HEK293T (cell line): ENCODE measurements around the gene CLCNKB.
A peak's percentile ranks its signal among the peaks of the same experiment; 100 is the strongest.

Source experiments
- CTCF ChIA-PET: fragments of 350-600 bp; formaldehyde crosslinking; extraction: SDS; loops from one replicate; lab custom pipeline; 2021; ENCODE audit warnings: antibody characterized with exemption, inconsistent platforms; lab: Yijun Ruan, JAX
- POLR2A ChIA-PET: fragments of 350-600 bp; formaldehyde crosslinking; extraction: SDS; loops from one replicate; lab custom pipeline; 2020; ENCODE audit warnings: antibody characterized with exemption, inconsistent platforms; lab: Yijun Ruan, JAX
- DNase-seq: peaks from one replicate; pipeline ENCODE4 v3.0.0; 2012; ENCODE audit warnings: mixed read lengths; ENCODE audit errors: extremely low spot score
- ARNT ChIP-seq: fragments of 450-650 bp; IDR thresholded peaks from 2 replicates; pipeline ENCODE4 v1.6.1; 2017; ENCODE audit warnings: mild to moderate bottlenecking
- BHLHE40 ChIP-seq: fragments of 450-650 bp; IDR thresholded peaks from 2 replicates; pipeline ENCODE4 v1.6.1; 2016; ENCODE audit warnings: mild to moderate bottlenecking, moderate library complexity, borderline replicate concordance
- CTBP1 ChIP-seq: fragments of 450-650 bp; IDR thresholded peaks from 2 replicates; pipeline ENCODE4 v1.6.1; 2016; ENCODE audit warnings: borderline replicate concordance
- ELF4 ChIP-seq: fragments of 450-650 bp; IDR thresholded peaks from 2 replicates; pipeline ENCODE4 v1.6.1; 2017; ENCODE audit warnings: antibody characterized with exemption
- FOXA1 ChIP-seq: fragments of 450-650 bp; IDR thresholded peaks from 2 replicates; pipeline ENCODE4 v1.6.1; 2016; ENCODE audit warnings: mild to moderate bottlenecking
- FOXK2 ChIP-seq: fragments of 450-650 bp; IDR thresholded peaks from 2 replicates; pipeline ENCODE4 v1.6.1; 2016; ENCODE audit warnings: mild to moderate bottlenecking
- FOXM1 ChIP-seq: fragments of 450-650 bp; IDR thresholded peaks from 2 replicates; pipeline ENCODE4 v1.6.1; 2017; ENCODE audit warnings: mild to moderate bottlenecking, borderline replicate concordance
- HDGF ChIP-seq: fragments of 450-650 bp; IDR thresholded peaks from 2 replicates; pipeline ENCODE4 v1.6.1; 2017; ENCODE audit warnings: antibody characterized with exemption, borderline replicate concordance
- L3MBTL2 ChIP-seq: fragments of 450-650 bp; conservative IDR thresholded peaks from 2 replicates; pipeline ENCODE4 v1.6.1; 2016; ENCODE audit warnings: mild to moderate bottlenecking
- LEF1 ChIP-seq: fragments of 450-650 bp; IDR thresholded peaks from 2 replicates; pipeline ENCODE4 v1.6.1; 2017; ENCODE audit warnings: mild to moderate bottlenecking, borderline replicate concordance
- NFRKB ChIP-seq: fragments of 450-650 bp; IDR thresholded peaks from 2 replicates; pipeline ENCODE4 v1.6.1; 2016; ENCODE audit warnings: mild to moderate bottlenecking, moderate library complexity
- SP1 ChIP-seq: fragments of 450-650 bp; IDR thresholded peaks from 2 replicates; pipeline ENCODE4 v1.6.1; 2017
- SUZ12 ChIP-seq: fragments of 450-650 bp; IDR thresholded peaks from 2 replicates; pipeline ENCODE4 v1.6.1; 2016; ENCODE audit warnings: mild to moderate bottlenecking
- TARDBP ChIP-seq: fragments of 450-650 bp; IDR thresholded peaks from 2 replicates; pipeline ENCODE4 v1.6.1; 2016
- ZNF384 ChIP-seq: fragments of 450-650 bp; IDR thresholded peaks from 2 replicates; pipeline ENCODE4 v1.6.1; 2016
- TF ChIP-seq, protein P1 (sequence below): fragments of 450-650 bp; IDR thresholded peaks from 2 replicates; pipeline ENCODE4 v1.6.1; 2016

The CLCNKB gene

DNA sequence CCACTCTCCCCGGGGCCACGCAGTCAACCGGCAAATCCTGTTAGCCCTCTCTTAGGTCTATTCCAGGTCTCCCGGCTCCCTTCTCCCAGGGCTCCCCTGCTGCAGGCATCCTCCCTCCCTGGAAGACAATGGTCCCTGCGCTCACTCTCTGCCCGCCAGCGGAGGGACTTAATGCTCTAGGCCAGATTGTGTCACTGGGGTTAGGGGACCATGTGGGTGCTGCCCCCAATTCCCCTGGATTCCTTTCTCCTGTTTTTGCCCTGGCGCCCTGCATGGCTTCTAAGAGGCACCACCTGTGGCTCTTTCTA lies 21.6 kb downstream of the CLCNKB start:
- DNase-seq, result no peak
- no peak for TF ChIP-seq L3MBTL2
- no peak for TF ChIP-seq FOXA1
- TF ChIP-seq CTBP1, result no peak
- no peak for TF ChIP-seq HDGF
- no peak for TF ChIP-seq SUZ12
- TF ChIP-seq FOXM1, result no peak
- TF ChIP-seq ZNF384, result no peak
- no peak for TF ChIP-seq LEF1
- no peak for TF ChIP-seq SP1
- ChIA-PET CTCF (no interaction called here), POLR2A (no interaction called here)

DNA sequence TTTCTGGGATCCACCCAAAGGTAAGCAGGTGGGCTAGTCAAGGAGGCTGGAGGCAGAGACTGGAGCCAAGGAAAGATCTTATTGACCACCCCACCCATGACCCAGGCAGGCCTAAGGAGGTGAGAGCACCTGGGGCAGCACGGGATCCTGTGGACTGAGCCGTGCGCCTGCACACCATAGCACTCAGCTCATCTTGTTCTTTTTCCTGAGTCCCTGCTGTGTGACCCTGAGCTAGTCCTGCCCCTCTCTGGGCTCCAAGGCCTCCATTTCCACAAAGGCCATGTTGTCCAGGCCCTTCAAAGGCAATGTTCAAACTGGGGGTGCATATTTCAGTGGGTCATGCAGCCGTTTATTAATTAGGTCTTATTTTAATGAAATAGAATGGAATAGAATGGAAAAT lies 22.7 kb downstream of the CLCNKB start:
- ChIA-PET CTCF (no interaction called here), POLR2A (no interaction called here)
- no peak for DNase-seq
- TF ChIP-seq BHLHE40, result no peak
- TF ChIP-seq SP1, result no peak
- no peak for TF ChIP-seq SUZ12
- TF ChIP-seq LEF1, result no peak

GRCh38 chr1:16067127-16067768 lies 23.7 kb downstream of the CLCNKB start:
- POLR2A ChIA-PET, result interaction anchor here (0.7 kb wide), 1 partner anchor 176 kb away, joined by 3 read pairs; no protein-coding TSS in a partner anchor
- CTCF ChIA-PET, result no interaction called here
- TF ChIP-seq TARDBP, result no peak
- TF ChIP-seq, protein P1, sequence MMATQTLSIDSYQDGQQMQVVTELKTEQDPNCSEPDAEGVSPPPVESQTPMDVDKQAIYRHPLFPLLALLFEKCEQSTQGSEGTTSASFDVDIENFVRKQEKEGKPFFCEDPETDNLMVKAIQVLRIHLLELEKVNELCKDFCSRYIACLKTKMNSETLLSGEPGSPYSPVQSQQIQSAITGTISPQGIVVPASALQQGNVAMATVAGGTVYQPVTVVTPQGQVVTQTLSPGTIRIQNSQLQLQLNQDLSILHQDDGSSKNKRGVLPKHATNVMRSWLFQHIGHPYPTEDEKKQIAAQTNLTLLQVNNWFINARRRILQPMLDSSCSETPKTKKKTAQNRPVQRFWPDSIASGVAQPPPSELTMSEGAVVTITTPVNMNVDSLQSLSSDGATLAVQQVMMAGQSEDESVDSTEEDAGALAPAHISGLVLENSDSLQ, result peak; percentile 83
- DNase-seq, result no peak

DNA sequence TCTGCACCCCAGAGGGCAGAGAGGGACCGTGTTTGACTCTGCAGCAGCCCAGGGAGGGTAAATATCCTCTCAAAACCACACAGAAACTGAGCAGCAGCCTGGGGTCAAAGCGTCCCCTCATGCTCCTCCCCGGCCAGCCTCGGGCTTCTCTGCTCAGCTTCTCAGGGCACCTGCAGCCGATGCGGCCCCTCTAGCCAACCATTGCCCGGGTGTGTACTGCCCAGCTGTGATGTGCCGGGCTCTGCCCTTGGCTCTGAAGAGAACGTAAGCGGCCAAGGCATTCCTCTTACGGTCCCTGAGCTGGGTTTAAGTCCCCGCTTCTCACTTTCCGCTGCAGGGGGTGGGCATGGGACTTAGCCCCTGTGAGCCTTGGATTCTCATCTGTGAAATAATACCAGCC lies 24.4 kb downstream of the CLCNKB start:
- CTCF ChIA-PET, result no interaction called here
- DNase-seq, result no peak
- no peak for TF ChIP-seq CTBP1
- no peak for TF ChIP-seq HDGF
- no peak for TF ChIP-seq SUZ12
- no peak for TF ChIP-seq ZNF384
- no peak for TF ChIP-seq FOXK2
- no peak for TF ChIP-seq ARNT
- TF ChIP-seq, protein P1, result no peak
- TF ChIP-seq BHLHE40, result no peak
- no peak for TF ChIP-seq LEF1
- no peak for TF ChIP-seq TARDBP
- no peak for TF ChIP-seq FOXA1
- no peak for TF ChIP-seq L3MBTL2
- no peak for TF ChIP-seq SP1
- no peak for TF ChIP-seq ELF4
- no peak for TF ChIP-seq NFRKB
- TF ChIP-seq FOXM1, result no peak
- POLR2A ChIA-PET, result no interaction called here

DNA sequence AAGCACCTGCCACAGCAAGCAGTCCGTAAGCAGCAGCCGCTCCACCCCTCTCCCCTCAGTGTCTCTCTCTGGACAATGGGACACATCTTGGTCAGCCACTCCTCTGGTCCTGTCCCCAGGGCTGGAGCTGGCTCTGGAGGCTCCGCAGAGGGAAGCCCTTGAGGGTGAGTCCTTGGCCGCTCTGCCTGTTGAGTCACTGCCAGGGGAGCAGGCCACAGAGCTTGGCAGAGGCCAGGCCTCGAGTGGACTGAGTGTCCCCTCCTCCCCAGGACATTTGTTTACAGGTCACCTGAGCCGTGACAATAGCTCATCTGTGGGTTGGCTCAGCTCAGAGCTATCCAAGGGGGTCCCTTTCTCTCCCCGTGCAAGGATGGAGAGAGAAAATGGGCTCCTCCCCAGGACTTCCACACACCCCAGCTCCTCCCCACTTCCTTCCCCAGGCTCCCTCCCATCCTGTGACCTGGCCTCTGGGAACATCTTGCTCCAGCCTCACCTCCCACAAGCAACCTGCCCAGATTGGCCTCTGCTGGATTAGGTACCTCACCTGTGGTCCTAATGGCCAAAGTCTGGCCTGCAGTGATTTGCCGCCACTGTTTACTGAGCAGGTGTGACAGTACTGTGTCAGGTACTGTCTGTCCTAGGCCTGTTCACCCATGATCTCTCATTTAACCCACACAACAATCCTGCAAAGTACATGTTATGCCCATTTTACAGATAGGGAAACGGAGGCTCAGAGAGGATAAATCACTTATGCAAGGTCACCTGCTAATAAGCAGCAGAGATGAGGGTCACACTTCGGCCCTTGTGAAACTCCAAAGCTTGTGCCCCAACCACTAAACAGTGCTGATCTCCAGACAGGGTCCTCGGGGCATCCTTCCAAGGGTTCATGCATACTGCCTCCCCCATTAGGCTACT lies 25.0 kb downstream of the CLCNKB start:
- DNase-seq, result no peak
- ChIA-PET CTCF (no interaction called here), POLR2A (no interaction called here)
- TF ChIP-seq FOXA1, result no peak
- TF ChIP-seq HDGF, result no peak
- TF ChIP-seq ARNT, result no peak
- TF ChIP-seq CTBP1, result no peak
- no peak for TF ChIP-seq ELF4
- no peak for TF ChIP-seq SUZ12
- no peak for TF ChIP-seq TARDBP
- TF ChIP-seq, protein P1, result no peak
- no peak for TF ChIP-seq LEF1
- no peak for TF ChIP-seq FOXK2
- TF ChIP-seq L3MBTL2, result no peak
- TF ChIP-seq ZNF384, result no peak
- no peak for TF ChIP-seq NFRKB
- no peak for TF ChIP-seq BHLHE40
- no peak for TF ChIP-seq FOXM1

GRCh38 chr1:16070640-16071355 lies 27.2 kb downstream of the CLCNKB start:
- ChIA-PET CTCF (no interaction called here), POLR2A (no interaction called here)
- TF ChIP-seq FOXA1 (no peak), L3MBTL2 (no peak), ARNT (no peak), CTBP1 (no peak), ELF4 (no peak), ZNF384 (no peak), SP1 (no peak), BHLHE40 (no peak), HDGF (no peak), SUZ12 (no peak)
- TF ChIP-seq, protein P1, result no peak
- no peak for DNase-seq
